GM13976 (cell line): ENCODE results near the gene S100Z.

Source experiments
- DNase-seq: peaks from one replicate; pipeline ENCODE4 v3.0.0; 2012; ENCODE audit warnings: low spot score
- in situ Hi-C: fragments of 300-500 bp; cut with MboI; formaldehyde crosslinking; loops from one replicate; pipeline ENCODE4 v1.12.0; 2022; ENCODE audit warnings: low sequenced_read_pairs, mixed read lengths, inconsistent platforms; ENCODE audit not compliant: unreplicated experiment
- TF ChIP-seq, protein P1 (sequence below): IDR thresholded peaks from 2 replicates; pipeline ENCODE4 v1.5.1; 2012; ENCODE audit warnings: borderline replicate concordance, mild to moderate bottlenecking; ENCODE audit not compliant: insufficient read depth; ENCODE audit errors: extremely low read depth, missing control alignments, control extremely low read depth

S100Z gene

DNA sequence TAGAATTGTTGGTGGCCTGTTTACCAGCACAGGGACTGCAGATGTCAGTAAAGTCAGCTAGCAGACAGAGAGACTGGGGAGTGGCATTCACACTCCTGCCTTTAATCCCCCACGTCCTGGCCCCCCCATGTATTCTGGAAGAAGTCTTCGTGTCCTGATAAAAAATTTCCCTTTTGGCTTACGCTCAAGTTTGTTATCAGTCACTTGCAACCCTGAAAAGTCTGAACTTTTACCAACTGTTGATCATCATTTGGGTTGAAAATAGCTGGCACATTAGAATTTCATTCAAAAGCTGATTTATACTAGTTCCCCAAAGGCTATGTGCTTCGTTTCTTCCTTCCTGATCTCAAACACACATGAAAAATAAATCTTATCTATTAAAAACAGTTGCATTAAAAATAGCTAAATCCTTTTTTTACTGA is 97.3 kb downstream of the S100Z start:
- TF ChIP-seq, protein P1, sequence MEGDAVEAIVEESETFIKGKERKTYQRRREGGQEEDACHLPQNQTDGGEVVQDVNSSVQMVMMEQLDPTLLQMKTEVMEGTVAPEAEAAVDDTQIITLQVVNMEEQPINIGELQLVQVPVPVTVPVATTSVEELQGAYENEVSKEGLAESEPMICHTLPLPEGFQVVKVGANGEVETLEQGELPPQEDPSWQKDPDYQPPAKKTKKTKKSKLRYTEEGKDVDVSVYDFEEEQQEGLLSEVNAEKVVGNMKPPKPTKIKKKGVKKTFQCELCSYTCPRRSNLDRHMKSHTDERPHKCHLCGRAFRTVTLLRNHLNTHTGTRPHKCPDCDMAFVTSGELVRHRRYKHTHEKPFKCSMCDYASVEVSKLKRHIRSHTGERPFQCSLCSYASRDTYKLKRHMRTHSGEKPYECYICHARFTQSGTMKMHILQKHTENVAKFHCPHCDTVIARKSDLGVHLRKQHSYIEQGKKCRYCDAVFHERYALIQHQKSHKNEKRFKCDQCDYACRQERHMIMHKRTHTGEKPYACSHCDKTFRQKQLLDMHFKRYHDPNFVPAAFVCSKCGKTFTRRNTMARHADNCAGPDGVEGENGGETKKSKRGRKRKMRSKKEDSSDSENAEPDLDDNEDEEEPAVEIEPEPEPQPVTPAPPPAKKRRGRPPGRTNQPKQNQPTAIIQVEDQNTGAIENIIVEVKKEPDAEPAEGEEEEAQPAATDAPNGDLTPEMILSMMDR = no peak
- no peak for DNase-seq
- in situ Hi-C loops = no loop called here

DNA sequence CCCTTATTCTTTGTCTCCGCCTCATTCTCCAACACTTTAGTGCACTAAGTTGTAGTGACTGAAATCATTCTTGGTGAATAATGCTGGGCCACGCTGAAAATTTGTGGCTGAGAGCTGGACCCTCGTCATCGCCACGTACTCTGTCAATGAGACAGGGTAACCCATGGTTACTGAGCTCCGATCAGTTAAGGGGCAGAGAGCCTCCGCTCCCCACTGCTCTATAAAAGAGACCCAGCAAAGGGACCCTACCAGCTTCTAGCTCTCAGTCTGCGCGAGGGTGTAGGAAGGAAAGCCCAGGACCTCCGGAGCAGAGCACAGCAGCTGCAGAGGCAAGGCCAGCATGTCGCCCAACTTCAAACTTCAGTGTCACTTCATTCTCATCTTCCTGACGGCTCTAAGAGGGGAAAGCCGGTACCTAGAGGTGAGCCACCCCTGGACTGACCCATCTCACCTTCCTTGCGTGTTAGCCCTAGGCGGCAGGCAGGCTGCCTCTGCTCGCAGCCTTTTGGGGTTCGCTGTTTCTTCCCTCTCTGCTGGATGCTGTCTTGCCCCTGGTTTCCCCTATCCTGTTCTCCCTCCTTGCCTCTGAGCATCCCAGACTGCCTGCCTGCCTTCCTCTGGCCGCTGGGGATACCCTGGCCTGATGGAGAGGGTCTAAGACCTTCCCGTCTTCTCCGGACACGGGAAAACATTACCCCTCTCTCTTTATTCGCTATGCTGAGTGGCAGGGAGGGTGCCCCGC is 103.2 kb downstream of the S100Z start, which contains the start of gene CRHBP:
TSS of gene CRHBP (plus strand) at position 251 of the 742 bp plus-strand sequence. CDS start at position 341, 90 bp downstream.
- in situ Hi-C loops = no loop called here
- TF ChIP-seq, protein P1 = no peak
- no peak for DNase-seq

DNA sequence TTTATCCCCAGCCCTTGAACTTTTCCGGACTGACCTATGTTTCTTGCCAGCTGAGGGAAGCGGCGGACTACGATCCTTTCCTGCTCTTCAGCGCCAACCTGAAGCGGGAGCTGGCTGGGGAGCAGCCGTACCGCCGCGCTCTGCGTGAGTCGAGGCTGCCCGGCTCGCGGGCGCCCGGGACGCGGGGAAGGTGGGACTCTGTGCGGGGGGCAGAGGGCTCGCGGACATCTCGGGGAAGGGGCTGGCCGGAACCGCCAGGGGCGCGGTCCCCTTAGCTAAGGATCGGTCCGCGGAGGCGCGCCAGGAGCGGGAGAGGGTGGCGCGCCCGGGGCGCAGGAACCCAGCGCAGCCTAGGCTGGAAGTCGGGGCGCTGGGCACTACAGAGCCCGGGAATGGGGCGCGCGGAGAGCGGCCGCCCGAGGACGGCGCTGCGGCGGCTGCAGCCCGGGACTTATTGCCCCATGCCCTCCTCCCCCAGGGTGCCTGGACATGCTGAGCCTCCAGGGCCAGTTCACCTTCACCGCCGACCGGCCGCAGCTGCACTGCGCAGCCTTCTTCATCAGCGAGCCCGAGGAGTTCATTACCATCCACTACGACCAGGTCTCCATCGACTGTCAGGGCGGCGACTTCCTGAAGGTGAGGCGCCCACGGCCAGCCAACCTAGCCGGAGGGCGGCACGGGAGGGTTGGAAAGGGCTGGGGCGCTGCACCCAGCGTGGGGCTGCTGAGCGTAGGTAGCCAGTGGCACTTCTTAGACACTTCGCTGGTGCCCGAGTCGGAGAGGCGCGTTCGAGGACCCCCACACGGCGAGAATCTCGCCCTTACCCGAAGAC is 104.0 kb downstream of the S100Z start:
- no peak for DNase-seq
- TF ChIP-seq, protein P1 = no peak
- in situ Hi-C loops = no loop called here

DNA sequence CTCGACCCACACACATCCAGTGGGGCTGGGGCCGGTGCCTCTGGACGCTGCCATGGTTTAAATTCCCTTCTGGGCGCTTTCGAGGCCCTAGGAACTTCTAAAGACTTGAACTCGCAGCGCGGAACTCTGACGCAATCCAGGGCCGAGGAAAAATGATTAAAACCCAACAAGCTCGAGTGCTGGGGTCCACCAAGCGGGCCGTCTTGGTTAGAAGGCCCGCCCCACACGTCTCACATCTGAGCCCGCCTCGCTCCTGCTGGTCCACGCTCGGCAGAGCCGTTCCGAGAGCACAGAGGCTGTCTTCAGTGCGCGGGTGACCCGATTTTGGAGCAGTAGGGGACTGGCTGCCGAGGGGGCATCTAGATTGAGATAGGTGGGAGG is 104.6 kb downstream of the S100Z start:
- DNase-seq = no peak
- TF ChIP-seq, protein P1 = no peak
- in situ Hi-C loops = no loop called here

DNA sequence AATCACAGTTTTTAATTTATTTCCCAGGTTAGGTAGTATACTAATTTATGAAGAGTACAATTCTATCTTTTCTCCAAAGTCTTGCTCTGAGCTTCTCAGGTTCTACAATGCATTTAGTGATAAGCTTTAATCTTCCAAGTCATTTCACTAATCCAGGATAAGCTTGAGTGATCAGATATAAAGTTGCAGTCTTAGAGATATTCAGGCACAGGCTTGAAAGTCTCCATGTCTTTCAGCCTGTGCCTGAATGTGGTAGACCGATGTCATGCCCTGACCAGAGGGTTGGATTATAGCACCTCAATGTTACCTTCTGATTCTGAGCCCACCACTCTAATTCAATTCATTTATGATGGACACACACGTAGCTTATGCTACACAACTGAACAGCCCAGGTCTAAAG is 106.2 kb downstream of the S100Z start:
- no peak for DNase-seq
- in situ Hi-C loops = no loop called here
- TF ChIP-seq, protein P1 = no peak

DNA sequence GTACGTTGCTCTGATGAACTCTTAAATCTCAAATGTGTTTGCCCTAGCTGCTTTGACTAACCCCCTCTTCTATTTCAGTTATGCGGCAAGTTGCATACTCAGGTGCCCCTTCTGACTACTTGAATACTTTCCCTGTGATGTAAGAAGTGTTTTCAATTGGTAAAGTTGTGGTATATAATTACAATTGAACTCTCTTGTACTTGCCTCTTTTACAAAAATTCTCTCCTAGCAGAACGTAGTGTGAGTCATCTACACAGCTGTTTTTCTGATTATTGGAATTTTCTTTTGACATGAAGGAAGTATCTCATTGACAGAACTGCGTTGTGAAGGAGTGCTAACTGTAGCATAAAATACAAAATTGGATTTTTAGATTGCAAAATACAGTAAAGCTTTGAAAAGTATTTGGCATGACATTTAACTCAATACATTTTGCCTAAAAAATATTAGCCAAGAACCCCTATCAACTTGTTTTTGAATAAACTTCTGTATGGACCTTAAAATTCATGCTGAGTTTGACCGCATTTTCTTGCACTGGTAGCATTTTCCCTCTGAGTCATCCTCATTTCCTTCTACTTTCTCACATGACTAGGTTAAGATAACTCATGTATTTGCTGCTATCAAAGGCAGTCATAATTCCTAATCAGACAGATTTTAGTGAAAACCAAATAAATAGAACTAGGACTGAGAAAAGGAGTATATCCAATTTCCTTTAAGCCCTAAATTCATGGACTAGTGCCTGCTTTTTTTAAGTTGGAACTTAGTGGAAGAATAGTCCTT is 109.4 kb downstream of the S100Z start:
- TF ChIP-seq, protein P1 = no peak
- no peak for DNase-seq
- in situ Hi-C loops = no loop called here
